Measurements from ENCODE around the gene SLC9A4.

- TF ChIP-seq POLR2AphosphoS5 (IDR thresholded peaks at IDR 0.05) (no peak), CTCF (IDR thresholded peaks at IDR 0.05; ENCODE audit: poor library complexity, severe bottlenecking) (no peak), EP300 (conservative IDR thresholded peaks at IDR 0.05; ENCODE audit: poor library complexity, severe bottlenecking) (no peak), EZH2 (IDR thresholded peaks at IDR 0.05; ENCODE audit: borderline replicate concordance, insufficient read depth, low read length, poor library complexity, severe bottlenecking) (no peak), TAF1 (IDR thresholded peaks at IDR 0.05; ENCODE audit: low read depth) (no peak)
Observed at GRCh38 chr2:102505290-102505689, 32.3 kb downstream of the SLC9A4 start.
